Caco-2 (cell line): Measurements from ENCODE around the gene ZNF518B. TPM values are rescaled to one million over a fixed set of nuclear protein-coding genes. Genes with fewer than 3 reads are reported as not detected.

ENCODE experiments used
- BruUV-seq: library from RNA; stranded (reverse); fragments of 400-500 nt; replicated peaks from 2 replicates; lab custom pipeline; 2021; lab: Mats Ljungman, UMichigan
- CTCF ChIA-PET: fragments of 300-600 bp; sonication (Branson Sonifier 250); formaldehyde crosslinking; loops from one replicate; lab custom pipeline; 2022; ENCODE audit warnings: antibody characterized with exemption; lab: Charles Lee
- POLR2A ChIA-PET: fragments of 300-600 bp; sonication (Branson Sonifier 250); formaldehyde crosslinking; loops from one replicate; lab custom pipeline; 2022; ENCODE audit warnings: antibody characterized with exemption; lab: Charles Lee
- DNase-seq, 2 experiments: peaks; one replicate each; pipeline versions ENCODE4 v3.0.0 to v3.0.0-alpha.2; 2020 to 2022
- H3K27me3 ChIP-seq: replicated peaks from 2 replicates; pipeline ENCODE4 v1.6.0; 2011; ENCODE audit warnings: low read length; ENCODE audit not compliant: control insufficient read depth, insufficient read depth
- H3K36me3 ChIP-seq: 2 replicates; pipeline ENCODE4 v1.5.1; 2011; ENCODE audit warnings: low read length; ENCODE audit not compliant: control insufficient read depth, insufficient read depth
- H3K4me1 ChIP-seq: fragments of 250-450 bp; sonication (Bioruptor Pico); 2 replicates; pipeline ENCODE4 v1.5.1; 2020; ENCODE audit warnings: mild to moderate bottlenecking
- H3K4me3 ChIP-seq: 2 replicates; pipeline ENCODE4 v1.5.1; 2011; ENCODE audit warnings: low read depth, mild to moderate bottlenecking, control low read depth, low read length
- H3K9me3 ChIP-seq: fragments of 250-450 bp; sonication (Bioruptor Pico); 2 replicates; pipeline ENCODE4 v1.5.1; 2020; ENCODE audit warnings: mild to moderate bottlenecking, moderate library complexity
- H3K27ac Mint-ChIP-seq: one replicate; pipeline ENCODE4 v1.8.0; 2022; ENCODE audit warnings: mixed read lengths; ENCODE audit not compliant: unreplicated experiment
- H3K27me3 Mint-ChIP-seq: one replicate; pipeline ENCODE4 v1.8.0; 2022; ENCODE audit warnings: mixed read lengths; ENCODE audit not compliant: insufficient read depth, unreplicated experiment
- H3K36me3 Mint-ChIP-seq: one replicate; pipeline ENCODE4 v1.8.0; 2022; ENCODE audit warnings: mild to moderate bottlenecking, mixed read lengths; ENCODE audit not compliant: insufficient read depth, unreplicated experiment
- H3K4me1 Mint-ChIP-seq: one replicate; pipeline ENCODE4 v1.8.0; 2022; ENCODE audit warnings: low read depth, mixed read lengths; ENCODE audit not compliant: unreplicated experiment
- H3K4me3 Mint-ChIP-seq: one replicate; pipeline ENCODE4 v1.8.0; 2022; ENCODE audit warnings: mild to moderate bottlenecking, moderate library complexity, mixed read lengths; ENCODE audit not compliant: unreplicated experiment
- H3K9me3 Mint-ChIP-seq: one replicate; pipeline ENCODE4 v1.8.0; 2022; ENCODE audit warnings: mixed read lengths; ENCODE audit not compliant: unreplicated experiment
- CTCF ChIP-seq, 2 experiments: fragments of 200-600 bp in 1 of 2; IDR thresholded peaks; 1 replicate in 1 of 2; 2 replicates in 1 of 2; pipeline versions ENCODE4 v1.5.1 to v1.8.0; 2011 to 2022; ENCODE audit warnings: antibody characterized with exemption in 1 of 2, control low read depth in 1 of 2, inconsistent platforms in 1 of 2, low read depth in 1 of 2, low read length in 1 of 2, mild to moderate bottlenecking in 1 of 2, moderate library complexity in 1 of 2; ENCODE audit not compliant: insufficient read depth in 1 of 2, severe bottlenecking in 1 of 2, unreplicated experiment in 1 of 2
- intact Hi-C: fragments of 100-400 bp; cut with micrococcal nuclease; formaldehyde crosslinking; loops from one replicate; pipeline ENCODE4 v1.10.0; 2022; ENCODE audit not compliant: unreplicated experiment
- total RNA-seq: library from RNA; stranded (reverse); gene quantifications from 2 replicates; pipeline ENCODE4 v1.2.3, GENCODE V29; 2022

Gene ZNF518B
- total RNA-seq, 1 experiment from 2014 or later: not detected

GRCh38 chr4:10462876-10463275, 5.7 kb upstream of the ZNF518B start:
- no peaks in the 10 kb centered on the region for H3K36me3 ChIP-seq
- H3K27me3 Mint-ChIP-seq: peaks cover 3% of the 10 kb centered on the region
- no peaks in the 10 kb centered on the region for H3K9me3 ChIP-seq
- H3K27me3 ChIP-seq: no peaks in the 10 kb centered on the region
- POLR2A ChIA-PET: no interaction called here
- no peaks in the 10 kb centered on the region for H3K36me3 Mint-ChIP-seq
- peaks cover 22% of the 10 kb centered on the region for H3K9me3 Mint-ChIP-seq
- H3K27ac Mint-ChIP-seq: no peak overlapping the region
- no peak for DNase-seq
- TF ChIP-seq CTCF (IDR thresholded peaks at IDR 0.05; ENCODE audit: insufficient read depth in 1 of 2, low read depth in 1 of 2, low read length in 1 of 2, severe bottlenecking in 1 of 2, unreplicated experiment in 1 of 2): no peak
- no TSS peak for BruUV-seq
- intact Hi-C loops: no loop called here
- CTCF ChIA-PET: no interaction called here
- H3K4me1 Mint-ChIP-seq: no peaks in the 10 kb centered on the region
- H3K4me1 ChIP-seq: no peaks in the 10 kb centered on the region
- H3K4me3 Mint-ChIP-seq: no peak overlapping the region
- no peak overlapping the region for H3K4me3 ChIP-seq

GRCh38 chr4:10461850-10462400, 4.7 kb upstream of the ZNF518B start:
- no peak overlapping the region for H3K4me3 ChIP-seq
- H3K4me1 ChIP-seq: no peaks in the 10 kb centered on the region
- POLR2A ChIA-PET: no interaction called here
- no peaks in the 10 kb centered on the region for H3K36me3 ChIP-seq
- intact Hi-C loops: no loop called here
- H3K9me3 Mint-ChIP-seq: peaks cover 22% of the 10 kb centered on the region
- no peak for TF ChIP-seq CTCF (IDR thresholded peaks at IDR 0.05; ENCODE audit: insufficient read depth in 1 of 2, low read depth in 1 of 2, low read length in 1 of 2, severe bottlenecking in 1 of 2, unreplicated experiment in 1 of 2)
- no peaks in the 10 kb centered on the region for H3K9me3 ChIP-seq
- H3K4me1 Mint-ChIP-seq: no peaks in the 10 kb centered on the region
- BruUV-seq: no TSS peak
- no peak for DNase-seq
- no peaks in the 10 kb centered on the region for H3K27me3 ChIP-seq
- H3K27ac Mint-ChIP-seq: no peak overlapping the region
- no peak overlapping the region for H3K4me3 Mint-ChIP-seq
- no peaks in the 10 kb centered on the region for H3K36me3 Mint-ChIP-seq
- peaks cover 3% of the 10 kb centered on the region for H3K27me3 Mint-ChIP-seq
- CTCF ChIA-PET: no interaction called here

GRCh38 chr4:10461091-10461849, 4.0 kb upstream of the ZNF518B start:
- TF ChIP-seq CTCF (IDR thresholded peaks at IDR 0.05; ENCODE audit: insufficient read depth in 1 of 2, low read depth in 1 of 2, low read length in 1 of 2, severe bottlenecking in 1 of 2, unreplicated experiment in 1 of 2): no peak
- no peaks in the 10 kb centered on the region for H3K4me1 Mint-ChIP-seq
- no TSS peak for BruUV-seq
- no peak overlapping the region for H3K4me3 Mint-ChIP-seq
- peaks cover 22% of the 10 kb centered on the region for H3K9me3 Mint-ChIP-seq
- Histone ChIP-seq H3K9me3 (no peaks in the 10 kb centered on the region), H3K4me1 (no peaks in the 10 kb centered on the region), H3K27me3 (no peaks in the 10 kb centered on the region), H3K36me3 (no peaks in the 10 kb centered on the region), H3K4me3 (no peak overlapping the region)
- H3K27me3 Mint-ChIP-seq: no peaks in the 10 kb centered on the region
- no peaks in the 10 kb centered on the region for H3K36me3 Mint-ChIP-seq
- H3K27ac Mint-ChIP-seq: no peak overlapping the region
- POLR2A ChIA-PET: no interaction called here
- CTCF ChIA-PET: no interaction called here
- DNase-seq: no peak
- intact Hi-C loops: no loop called here
